ENCODE data around the gene ADCY2.

Gene ADCY2

DNA sequence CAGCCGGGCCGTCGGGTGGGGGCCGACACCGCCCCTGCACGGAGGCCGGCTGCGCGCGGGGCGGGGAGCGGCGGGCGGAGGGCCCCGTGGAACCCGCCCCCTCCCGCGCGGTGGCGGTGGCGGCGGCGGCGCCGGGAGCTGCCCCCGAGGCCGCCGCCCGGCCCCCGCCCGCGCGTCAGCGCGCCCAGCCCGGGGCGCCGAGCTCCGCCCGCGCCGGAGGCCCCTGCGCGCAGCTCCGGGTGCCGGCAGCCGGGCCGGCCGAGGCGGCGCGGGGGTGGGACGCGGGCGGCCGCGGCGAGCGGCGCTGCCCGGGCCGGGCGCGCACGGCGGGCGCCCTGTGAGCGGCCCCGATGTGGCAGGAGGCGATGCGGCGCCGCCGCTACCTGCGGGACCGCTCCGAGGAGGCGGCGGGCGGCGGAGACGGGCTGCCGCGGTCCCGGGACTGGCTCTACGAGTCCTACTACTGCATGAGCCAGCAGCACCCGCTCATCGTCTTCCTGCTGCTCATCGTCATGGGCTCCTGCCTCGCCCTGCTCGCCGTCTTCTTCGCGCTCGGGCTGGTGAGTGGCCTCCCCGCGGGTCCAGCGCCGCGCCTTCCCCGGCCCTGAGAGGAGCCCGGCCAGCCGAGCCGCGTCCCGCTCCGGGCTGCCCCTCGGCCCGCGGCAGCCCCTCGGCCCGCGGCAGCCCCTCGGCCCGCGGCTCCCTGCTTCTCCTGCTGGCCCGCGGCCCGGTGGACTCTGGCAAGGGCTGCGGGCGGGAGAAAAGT, at the start of gene ADCY2:
Gene ADCY2 (plus strand): TSS at position 192 of the 766 bp plus-strand sequence. CDS start 159 bp downstream, at position 351.
- no peak for DNase-seq (ENCODE audit: low spot score)

- DNase-seq (ENCODE audit: low spot score), result no peak
Measured at GRCh38 chr5:7347377-7347776, 48.6 kb upstream of the ADCY2 start.

GRCh38 chr5:7348168-7348854, 47.6 kb upstream of the ADCY2 start:
- DNase-seq (ENCODE audit: low spot score), result peak; percentile 54

- no peak for DNase-seq (ENCODE audit: low spot score)
Measured at GRCh38 chr5:7361593-7361992, 34.3 kb upstream of the ADCY2 start.

GRCh38 chr5:7363067-7363677, 32.8 kb upstream of the ADCY2 start:
- peak; percentile 31 for DNase-seq (ENCODE audit: low spot score)

DNA sequence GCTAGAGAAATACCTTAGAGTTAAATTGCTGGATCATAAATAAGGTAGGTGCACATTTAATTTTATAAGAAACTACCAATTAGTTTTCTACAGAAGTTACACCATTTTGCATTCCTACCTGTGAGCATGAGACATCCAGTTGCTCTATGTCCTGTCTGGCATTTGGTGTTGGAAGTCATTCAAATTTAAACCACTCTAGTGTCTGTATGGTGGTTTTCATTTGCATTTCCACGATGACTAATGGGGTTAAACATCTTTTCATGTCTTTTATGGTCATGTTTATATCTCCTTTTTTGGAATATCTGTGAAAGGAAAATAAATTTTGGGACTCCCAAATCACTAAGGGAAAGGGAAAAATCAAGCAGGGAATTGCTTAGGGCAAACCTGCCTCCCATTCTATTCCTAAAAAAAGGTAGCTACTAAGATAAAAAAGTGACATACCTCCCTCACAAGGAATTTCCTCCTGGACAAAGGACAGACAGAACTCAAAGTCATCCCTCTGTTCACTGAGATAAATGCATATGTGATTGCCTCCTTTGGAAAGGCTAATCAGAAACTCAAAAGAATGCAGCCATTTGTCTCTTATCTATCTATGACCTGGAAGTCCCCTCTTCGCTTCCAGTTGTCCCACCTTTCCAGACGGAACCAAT, 31.6 kb upstream of the ADCY2 start:
- no peak for DNase-seq (ENCODE audit: low spot score)

DNA sequence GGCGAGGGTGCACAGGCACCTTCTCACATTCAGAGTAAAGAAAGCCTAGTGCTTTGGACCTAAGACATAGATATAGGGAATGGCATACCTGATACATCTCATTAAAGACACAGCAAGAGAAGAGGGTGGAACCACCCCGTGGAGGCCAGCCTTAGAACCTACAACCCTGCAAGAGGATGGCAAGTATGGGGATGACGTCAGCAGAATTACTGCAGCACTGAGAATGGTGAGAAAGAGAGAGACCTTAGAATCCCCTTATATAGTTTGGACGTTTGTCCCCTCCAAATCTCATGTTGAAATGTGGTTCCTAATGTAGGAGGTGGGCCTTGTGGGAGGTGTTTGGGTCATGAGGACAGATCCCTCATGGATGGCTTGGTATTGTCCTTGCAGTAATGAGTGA, 28.2 kb upstream of the ADCY2 start:
- DNase-seq (ENCODE audit: low spot score), result no peak

GRCh38 chr5:7372399-7372798, 23.5 kb upstream of the ADCY2 start:
- DNase-seq (ENCODE audit: low spot score), result no peak

GRCh38 chr5:7374186-7374585, 21.8 kb upstream of the ADCY2 start:
- DNase-seq (ENCODE audit: low spot score), result no peak

DNA sequence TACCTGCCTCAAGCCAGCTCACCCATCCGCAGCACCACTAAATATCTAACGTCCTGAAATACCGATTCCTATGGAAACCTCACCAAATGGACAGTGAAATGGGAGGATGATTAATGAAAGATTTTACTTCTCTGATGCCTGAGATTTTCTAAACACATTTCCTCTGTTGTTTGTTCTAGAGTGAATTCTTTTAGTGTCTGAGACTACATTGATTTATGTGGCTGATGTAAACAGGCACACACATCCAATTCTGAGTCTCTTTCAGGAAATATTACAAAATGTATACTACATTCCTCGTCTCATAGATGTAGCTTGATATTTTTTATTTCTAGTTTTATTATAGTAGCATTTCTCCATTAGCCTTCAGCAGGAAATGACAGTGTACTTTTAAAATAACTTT, 20.5 kb upstream of the ADCY2 start:
- no peak for DNase-seq (ENCODE audit: low spot score)

DNA sequence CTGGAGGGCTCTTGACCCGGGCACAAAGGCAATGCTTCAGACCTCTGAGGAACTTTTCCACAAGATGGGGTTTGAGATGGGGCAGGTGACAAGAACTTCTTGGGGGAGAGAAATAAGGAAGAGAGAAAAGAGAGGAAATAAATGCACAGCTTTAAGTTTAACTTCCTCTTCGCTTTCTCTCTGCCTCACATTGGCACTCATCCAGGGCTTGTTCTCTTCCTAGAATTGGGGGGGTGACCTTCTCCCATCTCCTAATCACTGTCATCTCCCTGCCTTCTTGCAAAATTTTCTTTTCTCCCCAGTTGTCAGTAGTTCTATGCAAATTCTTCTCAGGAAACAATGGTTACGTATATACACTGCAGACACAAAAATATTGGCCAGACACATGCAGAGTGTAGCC, 19.1 kb upstream of the ADCY2 start:
- peak; percentile 34 for DNase-seq (ENCODE audit: low spot score)

- no peak for DNase-seq (ENCODE audit: low spot score)
Measured at GRCh38 chr5:7377761-7378160, 18.2 kb upstream of the ADCY2 start.

DNA sequence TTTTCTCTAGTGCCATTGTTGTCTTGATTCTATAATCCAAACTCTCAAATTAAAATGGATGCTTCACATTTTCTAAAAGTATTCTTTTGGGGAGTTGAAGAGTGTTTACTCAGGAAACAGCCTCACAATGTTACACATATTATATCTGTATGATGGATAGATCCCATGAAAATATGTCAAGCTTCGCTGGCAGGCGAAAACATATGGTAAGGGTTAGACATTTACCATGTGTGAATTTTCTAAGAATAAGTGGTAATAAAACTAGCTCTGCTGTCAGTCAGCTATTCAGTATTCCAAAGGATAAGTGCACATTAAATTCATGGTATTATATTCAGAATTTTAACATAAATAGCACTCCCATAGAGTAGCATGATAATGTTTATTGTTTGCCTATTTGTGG, 13.3 kb upstream of the ADCY2 start:
- DNase-seq (ENCODE audit: low spot score), result no peak

DNA sequence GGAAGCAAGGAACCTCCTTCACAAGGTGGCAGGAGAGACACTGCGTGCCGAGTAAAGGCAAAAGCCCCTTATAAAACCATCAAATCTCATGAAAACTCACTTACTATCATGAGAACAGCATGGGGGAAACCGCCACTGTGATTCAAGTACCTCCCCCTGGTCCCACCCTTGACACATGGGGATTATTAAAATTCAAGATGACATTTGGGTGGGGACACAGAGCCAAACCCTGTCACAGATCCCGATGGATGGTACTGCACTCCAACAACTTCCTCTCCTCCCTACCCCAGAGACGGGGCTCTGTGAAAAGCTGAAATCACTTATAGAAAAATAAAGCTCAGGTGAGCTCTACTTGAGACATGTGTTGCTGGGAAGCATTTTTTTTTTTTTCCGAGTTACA, 10.3 kb upstream of the ADCY2 start:
- no peak for DNase-seq (ENCODE audit: low spot score)

GRCh38 chr5:7388553-7388952, 7.4 kb upstream of the ADCY2 start:
- no peak for DNase-seq (ENCODE audit: low spot score)

- no peak for DNase-seq (ENCODE audit: low spot score)
Measured at GRCh38 chr5:7391215-7391614, 4.7 kb upstream of the ADCY2 start.

DNA sequence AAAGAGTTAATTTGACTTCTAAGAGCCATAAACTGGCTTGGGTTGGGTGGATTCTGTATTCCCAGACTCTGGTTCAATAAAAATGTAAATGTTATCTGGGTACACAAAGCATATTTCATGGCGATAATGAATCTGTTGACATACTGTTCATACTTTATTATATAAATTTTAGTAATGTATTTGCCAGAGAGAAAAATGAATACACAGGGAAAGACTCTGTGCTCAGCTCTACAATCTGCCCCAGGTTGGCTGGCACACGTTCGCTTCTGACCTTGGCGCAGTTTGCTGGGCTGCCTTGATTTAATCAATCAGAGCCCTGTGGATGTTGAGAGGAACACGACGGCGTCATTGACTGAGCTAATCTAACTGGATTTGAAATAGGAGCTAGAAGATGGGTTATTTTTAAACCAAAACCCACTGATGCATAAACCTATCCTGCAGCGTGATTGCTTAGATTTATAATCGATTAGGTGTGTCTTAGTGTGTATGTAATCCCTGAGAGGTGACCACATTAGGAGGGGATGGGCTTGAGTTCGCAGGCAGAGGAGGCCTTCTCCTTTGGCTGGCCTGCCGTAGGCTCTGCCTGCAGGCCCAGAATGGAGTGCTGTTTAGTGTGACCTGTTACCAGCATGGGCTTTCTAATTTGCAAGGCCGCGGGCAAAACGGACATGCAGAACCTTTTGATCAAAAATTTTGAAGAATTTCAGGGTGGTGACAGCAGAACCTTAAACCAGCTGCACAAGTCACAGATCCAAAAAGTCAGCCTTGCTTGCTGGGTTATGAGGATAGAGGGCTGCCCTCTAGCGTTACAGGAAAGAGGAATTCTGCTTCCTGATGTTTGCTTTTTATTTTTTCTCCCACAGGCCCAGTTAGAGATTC, 3.9 kb upstream of the ADCY2 start:
- peak; percentile 66 for DNase-seq (ENCODE audit: low spot score)

- DNase-seq (ENCODE audit: low spot score), result no peak
Measured at GRCh38 chr5:7392693-7393024, 3.3 kb upstream of the ADCY2 start.

DNA sequence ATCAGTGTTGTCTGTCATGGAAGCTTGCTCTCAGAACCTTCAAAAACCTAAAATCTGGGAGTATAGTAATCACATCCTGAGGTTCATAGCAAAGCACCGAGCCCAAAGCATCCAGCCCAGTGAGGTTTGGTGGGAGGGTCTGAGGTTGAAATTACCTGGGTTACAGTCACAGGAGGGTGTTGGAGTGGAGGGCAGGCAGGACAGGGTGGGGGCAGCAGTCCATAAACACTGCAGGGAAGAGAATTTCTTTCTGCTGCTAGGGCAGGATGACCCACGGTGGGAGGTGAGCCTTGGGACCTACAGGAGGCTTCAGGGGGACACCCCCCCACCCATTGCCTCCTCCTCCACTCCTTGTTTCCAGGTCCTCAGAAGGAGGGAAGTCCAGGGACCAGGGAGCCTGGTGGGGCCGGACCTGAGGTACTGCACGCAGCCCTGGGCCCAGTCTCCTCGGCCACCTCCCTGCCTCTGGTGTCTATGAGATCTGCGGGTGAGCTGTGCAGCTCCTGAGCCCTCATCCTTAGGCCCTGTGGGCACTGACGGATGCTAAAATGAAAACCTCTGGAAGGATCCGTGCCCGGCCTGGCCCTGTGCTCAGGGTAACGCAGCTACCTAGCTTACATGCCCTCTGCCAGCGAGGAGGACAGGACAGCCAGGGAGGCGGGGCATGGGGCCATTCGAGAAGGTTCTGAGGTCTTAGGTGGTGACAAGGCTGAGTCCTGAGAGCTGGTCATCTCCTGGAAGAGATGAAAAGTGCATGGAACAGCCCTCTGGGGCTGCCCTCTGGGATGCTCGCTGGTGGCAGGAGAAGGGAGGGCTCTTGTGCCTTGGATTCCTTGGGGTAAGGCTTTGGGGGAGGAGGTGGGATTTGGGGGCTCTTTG, 1.8 kb upstream of the ADCY2 start:
- DNase-seq (ENCODE audit: low spot score), result no peak

GRCh38 chr5:7394889-7395431, 978 bp upstream of the ADCY2 start:
- no peak for DNase-seq (ENCODE audit: low spot score)
